GM19372 (cell line): Measurements from ENCODE around the gene OPALIN.

Source experiments
- ATAC-seq: cut with Tn5 transposase; IDR thresholded peaks from one replicate; pipeline ENCODE4 v1.9.1; 2021; ENCODE audit warnings: mild to moderate bottlenecking, low read depth, moderate library complexity; ENCODE audit not compliant: unreplicated experiment

OPALIN gene, protein sequence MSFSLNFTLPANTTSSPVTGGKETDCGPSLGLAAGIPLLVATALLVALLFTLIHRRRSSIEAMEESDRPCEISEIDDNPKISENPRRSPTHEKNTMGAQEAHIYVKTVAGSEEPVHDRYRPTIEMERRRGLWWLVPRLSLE

DNA sequence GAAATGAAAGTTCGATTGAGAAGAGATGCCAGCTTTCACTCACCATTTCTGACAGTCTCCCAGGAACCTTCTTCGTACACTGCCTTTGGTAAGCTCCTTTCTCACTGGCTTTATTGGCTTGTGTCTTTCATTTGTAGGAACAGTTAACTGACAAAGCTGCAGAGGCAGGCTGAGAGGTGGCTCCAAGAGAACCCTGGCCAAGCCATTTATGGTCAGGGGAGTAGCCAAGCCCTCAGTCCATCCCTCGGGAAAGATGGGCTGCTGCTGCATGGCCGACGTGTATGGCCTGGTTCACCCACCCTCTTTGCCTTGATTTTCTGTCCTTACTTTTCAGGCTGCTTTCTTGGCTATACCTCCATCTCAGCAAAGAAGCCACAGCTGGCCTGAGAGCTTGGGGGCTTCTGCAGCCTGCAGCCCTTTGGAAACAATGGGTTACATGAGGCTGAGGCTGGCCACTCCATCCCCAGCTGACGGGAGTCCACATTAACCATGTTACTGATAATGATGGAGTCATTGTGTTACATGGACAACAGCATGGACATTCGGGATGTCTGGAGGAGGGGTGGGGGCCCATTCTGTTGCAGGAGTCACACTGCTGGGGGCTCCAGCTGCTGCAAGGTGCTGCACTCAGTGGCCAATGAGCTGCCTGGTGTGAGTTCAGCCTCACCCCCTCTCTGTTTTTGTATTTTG, at the start of gene OPALIN:
Gene OPALIN, minus strand, starts transcription at position 152 of the 690 bp plus-strand sequence. Its CDS starts 106 bp downstream, at position 46.
- no peak for ATAC-seq

DNA sequence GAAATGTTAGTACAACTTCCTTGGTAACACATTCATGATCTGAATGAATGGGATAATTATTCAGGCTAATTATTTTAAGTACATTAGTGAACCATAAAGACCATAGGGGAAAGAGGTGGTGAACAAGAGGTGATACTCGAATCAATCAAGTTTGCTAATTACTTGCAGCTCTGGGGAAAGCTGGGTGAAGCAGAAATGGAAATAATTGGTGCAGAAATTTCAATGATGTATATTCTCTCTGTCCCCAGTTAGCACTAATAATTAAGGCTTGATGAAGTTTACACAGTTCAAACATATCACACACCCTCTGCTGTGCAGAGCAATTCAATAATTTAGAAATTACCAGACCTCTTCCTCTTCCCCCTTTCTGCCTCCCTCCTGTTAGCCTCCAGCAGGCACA, 49.4 kb upstream of the OPALIN start:
- no peak for ATAC-seq

DNA sequence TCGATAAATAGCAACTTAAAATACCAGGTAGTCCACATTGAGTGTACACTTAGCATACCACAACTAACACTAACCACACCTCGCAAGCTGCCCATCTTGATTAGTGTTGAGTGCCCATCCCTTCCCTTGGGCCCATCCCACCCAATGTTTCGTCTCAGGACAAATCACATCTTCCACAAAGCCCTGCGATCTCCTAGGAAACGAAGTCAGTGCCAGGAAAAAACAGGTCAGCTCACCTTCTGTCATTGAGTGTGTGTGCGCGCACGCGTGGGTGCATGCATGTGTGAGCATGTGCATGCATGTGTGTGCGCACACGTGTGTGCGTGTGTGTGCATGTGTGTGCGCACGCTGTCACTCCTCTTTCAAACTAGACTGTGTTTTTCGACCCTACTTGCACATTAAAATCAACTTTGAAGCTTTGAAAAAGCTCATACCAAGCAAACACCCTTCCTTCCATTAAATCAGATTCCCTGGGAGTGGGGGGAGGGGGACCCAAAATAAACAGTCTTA, 48.8 kb upstream of the OPALIN start:
- no peak for ATAC-seq

GRCh38 chr10:96406091-96406490, 47.3 kb upstream of the OPALIN start:
- ATAC-seq: no peak

DNA sequence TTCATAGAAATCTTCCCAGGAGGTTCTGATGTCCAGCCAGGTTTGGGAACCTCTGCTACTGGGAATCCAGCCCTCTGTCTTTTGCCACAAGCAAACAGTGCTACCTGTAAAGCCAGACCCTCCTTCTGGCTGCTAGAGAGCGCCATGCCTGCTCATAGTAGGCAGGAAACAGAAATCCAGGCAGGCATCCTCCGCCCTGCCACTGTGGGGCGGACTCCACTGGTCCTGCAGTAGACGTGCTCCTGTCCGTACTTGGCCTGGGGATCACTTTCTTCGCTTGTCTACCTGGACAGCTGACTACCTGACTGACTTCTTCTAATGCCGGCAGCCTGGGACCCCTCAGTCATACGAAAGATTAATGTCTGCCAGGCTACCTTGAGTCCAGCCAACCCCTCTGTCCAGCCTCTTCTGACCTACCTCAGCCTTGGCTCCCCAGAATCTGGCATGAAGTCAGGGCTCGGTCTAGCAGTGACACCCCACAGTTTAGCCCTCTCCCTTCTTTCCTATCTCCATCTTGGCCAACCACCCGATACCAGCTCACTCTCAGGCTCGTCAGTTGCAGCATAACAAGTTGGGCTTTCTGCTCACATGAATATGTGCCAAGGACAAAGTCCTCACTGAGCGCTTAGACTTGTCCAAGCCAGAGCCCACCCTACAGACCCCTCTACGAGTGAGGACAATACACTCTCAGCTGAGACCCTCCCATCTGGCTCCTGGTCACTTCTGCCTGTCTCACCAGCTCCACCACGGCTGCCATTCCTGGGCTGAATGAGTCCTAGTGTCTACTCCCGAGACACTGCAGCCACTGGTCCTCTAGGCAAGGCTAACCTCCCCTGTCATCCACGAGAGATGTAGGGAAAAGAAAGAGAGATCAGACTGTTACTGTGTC, 43.9 kb upstream of the OPALIN start:
- no peak for ATAC-seq

- ATAC-seq: no peak
Observed at GRCh38 chr10:96401036-96401435, 42.2 kb upstream of the OPALIN start.

DNA sequence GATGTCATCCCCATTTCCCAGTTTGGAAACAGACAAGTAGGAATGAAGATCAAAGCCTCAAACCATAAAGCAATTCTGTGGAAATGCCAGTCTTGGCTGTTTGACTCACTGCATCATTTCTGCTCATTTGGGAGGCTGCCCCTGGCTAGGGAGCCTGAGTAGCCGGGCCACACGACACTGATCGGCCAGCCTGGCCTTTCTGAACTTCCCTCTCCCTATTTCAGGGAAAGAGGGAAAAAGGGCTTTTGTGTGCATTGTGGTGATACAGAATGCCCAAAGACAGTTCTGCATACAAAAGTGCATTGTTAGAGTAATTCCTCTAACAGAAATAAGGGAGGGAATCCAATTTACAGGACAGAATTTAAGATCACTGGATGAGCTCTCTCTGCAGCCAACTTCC, 41.7 kb upstream of the OPALIN start:
- ATAC-seq: no peak

DNA sequence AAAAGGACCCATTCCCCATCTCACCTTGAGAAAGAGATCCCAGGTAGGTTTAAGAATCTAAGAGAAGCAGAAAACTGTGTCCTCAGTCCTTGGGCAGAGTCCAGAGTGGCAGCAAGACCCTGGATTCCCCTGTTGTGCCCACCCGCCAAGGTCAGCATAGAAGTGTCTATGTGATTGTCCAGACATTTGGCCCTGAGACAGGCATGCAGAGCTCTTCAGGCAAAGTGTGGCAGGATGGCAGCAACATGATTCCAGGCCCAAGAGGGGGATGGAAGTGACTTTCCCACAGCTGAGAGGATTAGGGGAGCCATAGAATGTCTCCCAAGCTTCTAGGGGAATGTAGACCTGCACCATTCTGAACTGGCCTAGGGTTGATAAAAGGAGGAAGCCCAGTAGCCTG, 39.1 kb upstream of the OPALIN start:
- ATAC-seq: no peak

GRCh38 chr10:96395931-96396877, 37.4 kb upstream of the OPALIN start:
- ATAC-seq: no peak

DNA sequence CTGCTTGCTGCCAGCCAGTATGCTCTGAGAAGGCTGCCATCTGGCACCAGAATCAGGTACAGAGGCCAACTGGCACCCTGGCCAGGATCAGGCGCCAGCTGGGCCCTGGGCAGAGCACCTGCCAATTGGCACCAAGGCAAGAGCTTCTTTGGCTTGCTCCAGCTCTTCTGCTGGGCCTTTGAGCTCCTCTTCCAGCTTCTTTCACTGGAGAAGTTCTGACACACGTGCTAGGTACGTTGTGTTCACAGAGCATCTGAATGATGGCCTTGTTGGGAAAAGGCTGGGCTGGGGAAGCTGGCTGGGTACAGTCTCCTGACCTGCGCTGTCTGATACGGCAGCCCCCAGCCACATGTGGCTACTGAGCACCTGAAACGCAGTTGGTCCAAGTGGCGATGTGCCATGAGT, 31.7 kb upstream of the OPALIN start:
- ATAC-seq: no peak

- no peak for ATAC-seq
Observed at GRCh38 chr10:96389785-96390184, 31.0 kb upstream of the OPALIN start.

- no peak for ATAC-seq
Observed at GRCh38 chr10:96387601-96388000, 28.8 kb upstream of the OPALIN start.

DNA sequence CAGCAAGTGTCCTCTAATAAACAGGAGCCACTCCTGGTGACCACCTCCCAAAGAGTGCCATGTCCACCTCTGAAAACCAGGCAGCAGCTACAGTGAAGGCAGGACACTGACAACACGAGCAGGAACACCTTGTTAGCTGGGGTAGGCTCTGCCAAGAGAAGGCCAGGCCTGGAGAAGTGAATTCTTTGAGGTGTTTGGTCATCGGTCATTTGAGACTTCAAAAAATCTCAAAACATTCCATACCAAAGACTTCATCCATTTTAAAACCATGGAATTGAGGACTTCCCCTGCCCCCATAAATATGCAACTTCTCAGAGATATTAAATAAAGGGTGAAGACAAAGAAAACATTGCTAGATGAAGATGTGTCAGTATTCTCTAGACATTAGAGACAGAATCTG, 28.4 kb upstream of the OPALIN start:
- ATAC-seq: no peak

- ATAC-seq: no peak
Observed at GRCh38 chr10:96384506-96384905, 25.7 kb upstream of the OPALIN start.

- ATAC-seq: no peak
Observed at GRCh38 chr10:96380821-96381220, 22.0 kb upstream of the OPALIN start.

- no peak for ATAC-seq
Observed at GRCh38 chr10:96379758-96380157, 21.0 kb upstream of the OPALIN start.

- ATAC-seq: no peak
Observed at GRCh38 chr10:96378741-96379140, 19.9 kb upstream of the OPALIN start.

- no peak for ATAC-seq
Observed at GRCh38 chr10:96377816-96378294, 19.1 kb upstream of the OPALIN start.

DNA sequence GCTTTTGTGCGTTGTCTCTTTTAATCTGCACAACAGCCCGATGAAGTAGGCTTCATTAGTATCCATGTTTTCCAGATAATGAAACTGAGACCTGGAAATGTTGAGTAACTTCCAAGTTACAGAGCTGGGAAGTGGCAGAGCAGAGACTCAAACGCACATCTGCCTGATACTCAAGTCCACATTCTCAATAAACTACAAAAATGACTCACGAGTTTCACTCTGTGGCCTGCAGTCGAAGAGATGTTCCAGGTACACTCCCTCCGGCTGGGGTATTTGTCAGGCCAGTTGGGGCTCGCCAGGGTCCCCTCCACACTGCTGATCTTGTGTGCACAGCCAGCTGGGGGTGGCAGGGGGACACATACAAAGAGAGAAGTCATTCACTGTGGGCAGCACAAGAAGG, 17.7 kb upstream of the OPALIN start:
- ATAC-seq: no peak
